BLaER1 treated with 17β-estradiol and CSF1 and Interleukin-3, amounts not matched to agents 10 nM and 100 nM (cell line): ENCODE measurements around the gene CSPG4.
A peak's percentile ranks its signal among the peaks of the same experiment; 100 is the strongest.
"Not testable (repeated sequence)": the region's sequence is repeated elsewhere in the genome, so short reads cannot be mapped to it uniquely, and the experiment has no call there.

Experiments used
- H3K27ac ChIP-seq, 11 experiments: shearing (Covaris generic); formaldehyde crosslinking; 2 replicates each; pipeline ENCODE4 v1.8.1; 2022
- H3K27me3 ChIP-seq, 11 experiments: shearing (Covaris generic); formaldehyde crosslinking; 2 replicates each; pipeline ENCODE4 v1.8.1; 2022
- H3K36me3 ChIP-seq, 11 experiments: shearing (Covaris generic); formaldehyde crosslinking; 2 replicates each; pipeline ENCODE4 v1.8.1; 2022
- H3K4me1 ChIP-seq, 10 experiments: shearing (Covaris generic); formaldehyde crosslinking; 2 replicates each; pipeline ENCODE4 v1.8.1; 2022
- H3K4me2 ChIP-seq, 11 experiments: shearing (Covaris generic); formaldehyde crosslinking; 2 replicates each; pipeline ENCODE4 v1.8.1; 2022
- H3K4me3 ChIP-seq, 10 experiments: shearing (Covaris generic); formaldehyde crosslinking; 2 replicates each; pipeline ENCODE4 v1.8.1; 2022
- H3K9ac ChIP-seq, 11 experiments: shearing (Covaris generic); formaldehyde crosslinking; 2 replicates each; pipeline ENCODE4 v1.8.1; 2022
- H3K9me3 ChIP-seq, 11 experiments: shearing (Covaris generic); formaldehyde crosslinking; replicated peaks in 1 of 11; 2 replicates each; pipeline ENCODE4 v1.8.1; 2022
- H4K20me1 ChIP-seq, 11 experiments: shearing (Covaris generic); formaldehyde crosslinking; 2 replicates each; pipeline ENCODE4 v1.8.1; 2022
- Cebpa-rat ChIP-seq, 11 experiments: shearing (Covaris generic); IDR thresholded peaks; 2 replicates each; pipeline ENCODE4 v1.8.1; 2022

Gene CSPG4

GRCh38 chr15:75680007-75680789 lies 32.5 kb downstream of the CSPG4 start:
- TF ChIP-seq Cebpa-rat (IDR thresholded peaks at IDR 0.05) = no peak
- peaks cover 13 to 51% (median 42%) of the 10 kb centered on the region in 10 experiments for H3K4me1 ChIP-seq
- H4K20me1 ChIP-seq = peaks cover 0 to 13% (median 0%) of the 10 kb centered on the region in 11 experiments; a peak in 3 of 22 replicates
- no peaks in the 10 kb centered on the region for H3K36me3 ChIP-seq
- H3K9me3 ChIP-seq = no peaks in the 10 kb centered on the region
- no peak overlapping the region for H3K27ac ChIP-seq
- no peaks in the 10 kb centered on the region for H3K27me3 ChIP-seq
- peak overlapping the region in 4 of 11 experiments; percentile 0 to 33 (median 16); a peak in 3 of 22 replicates for H3K4me2 ChIP-seq
- peak overlapping the region in 7 of 11 experiments; percentile 3 to 57 (median 26); a peak in 7 of 22 replicates for H3K9ac ChIP-seq
- no peak overlapping the region for H3K4me3 ChIP-seq

GRCh38 chr15:75678324-75678690 lies 34.3 kb downstream of the CSPG4 start:
- Histone ChIP-seq H4K20me1 (peaks cover 0 to 12% (median 0%) of the 10 kb centered on the region in 11 experiments; a peak in 5 of 22 replicates), H3K4me1 (peaks cover 24 to 66% (median 53%) of the 10 kb centered on the region in 10 experiments), H3K4me2 (peak overlapping the region in 9 of 11 experiments; percentile 60 to 82 (median 69); a peak in 16 of 22 replicates)
- H3K9ac ChIP-seq, H3K9me3 ChIP-seq, H3K4me3 ChIP-seq, H3K36me3 ChIP-seq, H3K27ac ChIP-seq, H3K27me3 ChIP-seq: not testable (repeated sequence)

GRCh38 chr15:75677465-75678323 lies 35.0 kb downstream of the CSPG4 start:
- peak overlapping the region in 3 of 11 experiments; percentile 5 to 38 (median 14); a peak in 4 of 22 replicates for H3K27ac ChIP-seq
- no peak overlapping the region for H3K4me3 ChIP-seq
- peaks cover 31 to 70% (median 59%) of the 10 kb centered on the region in 10 experiments for H3K4me1 ChIP-seq
- H3K4me2 ChIP-seq = peak overlapping the region; percentile 47 to 82 (median 66)
- no peaks in the 10 kb centered on the region for H3K27me3 ChIP-seq
- no peaks in the 10 kb centered on the region for H3K36me3 ChIP-seq
- peak overlapping the region in 8 of 11 experiments; percentile 8 to 56 (median 42); a peak in 13 of 22 replicates for H3K9ac ChIP-seq
- H4K20me1 ChIP-seq = peaks cover 0 to 7% (median 0%) of the 10 kb centered on the region in 11 experiments; a peak in 4 of 22 replicates
- H3K9me3 ChIP-seq = no peaks in the 10 kb centered on the region
- TF ChIP-seq Cebpa-rat (IDR thresholded peaks at IDR 0.05) = no peak

- H3K4me2 ChIP-seq = peak overlapping the region; percentile 9 to 82 (median 66); a peak in 18 of 22 replicates
- TF ChIP-seq Cebpa-rat (IDR thresholded peaks at IDR 0.05) = no peak
- no peaks in the 10 kb centered on the region for H3K9me3 ChIP-seq
- H3K27me3 ChIP-seq = no peaks in the 10 kb centered on the region
- H3K4me3 ChIP-seq = no peak overlapping the region
- H3K9ac ChIP-seq = peak overlapping the region in 6 of 11 experiments; percentile 34 to 56 (median 44); a peak in 7 of 22 replicates
- H3K36me3 ChIP-seq = no peaks in the 10 kb centered on the region
- peak overlapping the region in 3 of 11 experiments; percentile 5 to 38 (median 10); a peak in 1 of 22 replicates for H3K27ac ChIP-seq
- peaks cover 0 to 11% (median 0%) of the 10 kb centered on the region in 11 experiments; a peak in 3 of 22 replicates for H4K20me1 ChIP-seq
- peaks cover 31 to 79% (median 66%) of the 10 kb centered on the region in 10 experiments for H3K4me1 ChIP-seq
Measured at GRCh38 chr15:75676688-75677464, 35.8 kb downstream of the CSPG4 start.

GRCh38 chr15:75675579-75676404 lies 36.9 kb downstream of the CSPG4 start:
- Histone ChIP-seq H3K36me3 (no peaks in the 10 kb centered on the region), H3K4me2 (no peak overlapping the region; a peak in 1 of 22 replicates), H3K9ac (no peak overlapping the region), H3K27me3 (no peaks in the 10 kb centered on the region), H3K9me3 (no peaks in the 10 kb centered on the region), H3K4me1 (peaks cover 31 to 83% (median 68%) of the 10 kb centered on the region in 10 experiments), H3K4me3 (no peak overlapping the region), H4K20me1 (peaks cover 0 to 12% (median 0%) of the 10 kb centered on the region in 11 experiments; a peak in 3 of 22 replicates), H3K27ac (peak overlapping the region in 1 of 11 experiments; percentile 10; a peak in 2 of 22 replicates)
- no peak for TF ChIP-seq Cebpa-rat (IDR thresholded peaks at IDR 0.05)

GRCh38 chr15:75674366-75674765 lies 38.3 kb downstream of the CSPG4 start:
- Histone ChIP-seq H3K27me3 (no peaks in the 10 kb centered on the region), H3K9me3 (no peaks in the 10 kb centered on the region), H3K9ac (no peak overlapping the region; a peak in 1 of 22 replicates), H3K4me1 (peaks cover 31 to 71% (median 58%) of the 10 kb centered on the region in 10 experiments), H3K27ac (peak overlapping the region in 3 of 11 experiments; percentile 11 to 60 (median 51); a peak in 1 of 22 replicates), H3K4me3 (no peak overlapping the region), H3K4me2 (peak overlapping the region in 10 of 11 experiments; percentile 23 to 89 (median 76); a peak in 17 of 22 replicates), H3K36me3 (no peaks in the 10 kb centered on the region), H4K20me1 (peaks cover 0 to 12% (median 0%) of the 10 kb centered on the region in 11 experiments; a peak in 3 of 22 replicates)
- no peak for TF ChIP-seq Cebpa-rat (IDR thresholded peaks at IDR 0.05)

- no peak overlapping the region for H3K4me3 ChIP-seq
Measured at GRCh38 chr15:75673426-75674235, 39.0 kb downstream of the CSPG4 start.

More at GRCh38 chr15:75673426-75674235, 39.0 kb downstream of the CSPG4 start:
- no peak for TF ChIP-seq Cebpa-rat (IDR thresholded peaks at IDR 0.05)
- H4K20me1 ChIP-seq = peaks cover 0 to 12% (median 0%) of the 10 kb centered on the region in 11 experiments; a peak in 3 of 22 replicates
- H3K36me3 ChIP-seq = no peaks in the 10 kb centered on the region
- peak overlapping the region in 10 of 11 experiments; percentile 8 to 59 (median 44); a peak in 12 of 22 replicates for H3K9ac ChIP-seq
- H3K9me3 ChIP-seq = no peaks in the 10 kb centered on the region
- peaks cover 31 to 64% (median 51%) of the 10 kb centered on the region in 10 experiments for H3K4me1 ChIP-seq
- H3K27ac ChIP-seq = peak overlapping the region in 6 of 11 experiments; percentile 19 to 60 (median 40); a peak in 11 of 22 replicates
- no peaks in the 10 kb centered on the region for H3K27me3 ChIP-seq
- peak overlapping the region; percentile 39 to 89 (median 74); a peak in 21 of 22 replicates for H3K4me2 ChIP-seq
